GM19438 (cell line): Measurements from ENCODE around the gene ANTXRL.
"Not testable (repeated sequence)": the region's sequence is repeated elsewhere in the genome, so short reads cannot be mapped to it uniquely, and the experiment has no call there.

ENCODE experiments used
- ATAC-seq: cut with Tn5 transposase; IDR thresholded peaks from one replicate; pipeline ENCODE4 v1.9.1; 2021; ENCODE audit warnings: low read depth; ENCODE audit not compliant: unreplicated experiment

Gene ANTXRL

DNA sequence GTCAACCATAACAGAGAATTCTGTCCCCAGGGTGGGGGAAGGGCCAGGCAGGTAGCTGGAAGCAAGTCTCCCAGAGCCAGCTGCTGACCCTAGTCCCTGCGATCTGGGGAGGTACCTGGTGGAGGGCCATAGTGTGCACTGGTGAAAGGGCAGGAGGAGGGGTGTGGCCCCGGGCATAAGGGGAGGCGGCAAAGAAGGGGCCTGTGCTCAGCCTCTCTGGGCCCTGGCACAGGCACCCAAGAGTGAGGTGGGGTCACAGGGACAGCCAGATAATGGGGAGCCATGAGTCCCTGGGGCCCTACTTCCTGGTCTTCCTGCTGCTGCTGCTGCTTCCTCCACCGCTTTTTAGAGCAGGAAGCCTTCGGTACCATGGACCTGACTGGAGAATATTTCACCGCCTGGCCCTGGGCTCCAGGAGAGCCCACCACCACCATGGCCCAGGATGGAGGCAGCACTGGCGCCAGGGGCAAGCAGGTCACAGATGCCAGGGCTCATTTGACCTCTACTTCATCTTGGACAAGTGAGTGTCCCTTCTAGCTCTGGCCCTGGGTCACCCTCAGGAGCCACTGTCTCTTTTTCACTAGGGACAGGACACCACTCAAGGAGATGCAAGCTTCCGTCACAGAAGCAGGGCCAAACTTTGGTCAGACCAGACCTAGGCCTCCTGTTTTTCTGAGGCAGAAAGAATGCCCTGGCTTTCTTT lies at the start of gene ANTXRL:
ANTXRL (plus strand) TSS at position 7 of the 703 bp plus-strand sequence; CDS start at position 273, 266 bp downstream.
- no peak for ATAC-seq

DNA sequence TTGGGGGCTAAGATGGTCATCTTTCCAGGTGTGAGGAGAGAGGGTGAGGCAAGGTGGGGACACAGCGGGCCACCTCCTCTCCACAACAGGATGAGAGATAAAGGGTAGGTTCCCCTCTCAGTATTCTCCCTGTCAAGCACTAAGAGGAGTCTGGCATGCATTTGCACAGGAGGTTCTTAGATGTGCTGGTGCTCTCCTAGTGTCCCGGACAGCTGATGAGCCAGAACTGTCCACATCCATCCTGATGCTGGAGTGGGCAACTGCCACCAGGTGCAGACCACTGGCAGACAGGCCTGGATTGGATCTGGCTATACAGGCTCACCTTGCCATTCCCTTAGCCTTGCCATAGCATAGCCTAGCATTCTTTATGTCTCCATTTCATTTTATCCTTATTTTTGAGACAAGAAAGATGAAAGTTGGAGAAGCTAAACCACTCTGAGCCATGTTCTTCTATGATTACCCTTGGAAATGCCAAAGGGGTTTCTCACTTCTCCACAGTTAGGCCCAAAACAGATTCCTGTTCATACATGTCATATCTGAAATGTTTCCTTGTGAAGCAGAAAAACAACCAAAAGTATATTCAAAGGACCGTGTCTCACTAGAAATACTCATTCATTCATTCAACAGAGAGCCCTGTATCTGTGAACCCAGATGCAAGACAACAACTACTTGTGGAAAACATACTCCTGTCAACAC lies 48.8 kb upstream of the ANTXRL start:
- ATAC-seq = no peak

DNA sequence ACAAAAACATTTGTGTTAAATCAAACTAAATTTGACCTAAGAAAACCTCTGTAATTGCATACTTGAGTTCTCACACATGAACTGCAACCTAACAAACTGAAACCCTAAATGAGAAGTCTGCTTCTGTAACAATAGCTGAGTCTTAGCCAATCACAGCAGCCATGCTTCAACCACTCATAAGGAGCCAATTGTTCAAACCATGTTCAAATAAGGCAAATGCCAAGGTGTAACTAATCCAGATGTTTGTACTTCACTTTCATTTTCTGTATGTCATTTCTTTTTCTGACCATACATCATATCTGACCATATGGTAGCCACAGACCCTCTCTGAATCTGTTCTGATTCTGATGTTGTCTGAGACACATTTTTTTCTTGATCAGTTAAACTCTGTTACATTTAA lies 47.5 kb upstream of the ANTXRL start:
- ATAC-seq = no peak

DNA sequence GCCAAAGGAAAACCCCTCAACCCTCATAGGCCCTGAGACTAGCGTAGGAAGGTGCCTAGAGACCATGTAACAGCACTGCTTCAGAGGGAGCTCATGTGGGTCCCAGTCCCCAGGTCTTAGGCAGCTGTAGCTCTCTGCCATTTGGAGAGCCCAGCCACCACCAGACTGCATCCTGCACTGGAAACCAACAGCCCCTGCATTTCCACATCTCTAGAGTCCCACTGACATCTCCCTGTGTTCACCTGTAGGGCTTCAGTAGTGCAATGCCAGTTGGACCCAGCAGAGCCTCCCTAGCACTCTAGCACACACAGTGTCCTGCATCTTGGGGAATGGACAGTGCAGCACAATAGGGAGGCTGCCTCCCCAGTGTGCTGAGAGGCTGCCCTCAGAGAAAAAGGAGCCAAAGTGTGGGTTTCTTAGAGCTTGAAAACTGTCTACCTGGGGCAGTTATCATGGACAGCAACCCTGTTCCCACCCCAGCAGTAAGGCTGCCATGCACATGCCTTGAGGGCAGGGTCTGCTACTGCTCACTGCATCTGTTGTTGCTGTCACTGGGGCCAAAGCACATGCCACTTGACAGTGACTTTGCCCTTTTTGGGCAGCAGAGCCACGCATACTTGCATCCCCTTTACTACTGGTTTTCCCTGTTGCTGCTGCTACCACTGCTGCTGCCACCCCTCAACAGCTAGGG lies 46.7 kb upstream of the ANTXRL start:
- ATAC-seq = no peak

GRCh38 chr10:46240684-46241565 lies 45.9 kb upstream of the ANTXRL start:
- ATAC-seq = no peak

DNA sequence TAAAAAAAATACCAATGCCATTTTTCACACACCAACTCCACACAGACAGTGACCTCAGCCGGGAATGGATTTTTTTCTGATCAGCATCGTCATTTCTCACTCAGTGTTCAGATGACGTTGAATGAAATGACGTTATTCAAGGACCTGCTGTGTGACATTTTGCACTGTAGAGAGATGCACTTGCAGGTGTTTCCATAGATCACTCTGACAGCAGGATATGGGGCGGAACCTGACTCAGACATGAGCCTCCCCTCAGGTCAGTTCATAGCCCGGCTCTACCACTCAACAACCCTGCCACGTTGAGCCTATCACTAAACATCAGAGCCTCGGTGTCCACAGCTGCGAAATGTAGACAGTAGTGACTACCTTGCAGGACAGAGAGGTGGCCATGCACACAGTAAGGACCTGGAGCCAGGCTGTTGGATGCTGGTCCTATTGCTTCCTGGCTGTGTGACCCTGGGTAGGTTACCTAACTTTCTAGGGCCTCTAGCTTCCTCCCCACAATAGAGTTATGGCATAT lies 41.4 kb upstream of the ANTXRL start:
- ATAC-seq = no peak

GRCh38 chr10:46246400-46247180 lies 40.2 kb upstream of the ANTXRL start:
- not testable (repeated sequence) for ATAC-seq

DNA sequence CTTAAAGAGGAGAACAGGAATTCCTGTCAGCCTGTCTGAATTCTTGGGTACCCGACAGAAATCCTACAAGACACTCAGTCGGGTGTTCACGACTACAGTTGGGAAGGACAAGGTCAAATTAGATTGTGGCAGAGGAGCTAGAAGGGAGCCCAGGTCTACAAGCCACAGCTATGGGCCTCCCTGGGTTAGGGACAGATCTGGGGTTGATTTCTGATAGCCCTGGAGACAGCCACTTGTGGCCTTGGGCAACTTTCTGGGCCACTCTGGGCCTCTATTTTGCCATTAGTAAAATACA lies 39.7 kb upstream of the ANTXRL start:
- ATAC-seq = no peak

- ATAC-seq = no peak
Observed at GRCh38 chr10:46247808-46248569, 38.8 kb upstream of the ANTXRL start.

DNA sequence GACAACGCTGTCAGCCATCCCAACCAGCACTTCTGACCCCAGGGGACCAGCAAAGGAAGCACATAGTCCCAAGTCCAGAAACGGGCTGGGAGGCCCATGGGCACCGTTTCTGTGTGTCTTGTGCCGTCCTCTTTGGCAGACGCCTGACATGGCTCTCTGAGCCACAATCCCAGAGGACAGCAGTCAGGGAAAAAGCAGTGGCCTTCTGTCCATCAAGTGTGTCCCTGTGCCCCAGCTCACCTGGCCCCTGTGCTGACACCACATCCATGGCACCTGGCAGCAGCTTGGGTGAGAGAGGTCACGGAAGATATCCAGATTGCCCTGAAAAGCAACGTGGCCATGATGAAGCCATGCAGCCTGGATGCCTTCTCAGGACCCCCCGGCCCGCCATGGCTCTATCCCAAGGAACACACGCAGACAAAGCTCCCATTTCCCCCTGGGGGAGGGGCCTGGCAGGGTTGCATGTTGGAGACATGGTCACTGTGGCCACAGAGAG lies 38.1 kb upstream of the ANTXRL start:
- ATAC-seq = no peak

DNA sequence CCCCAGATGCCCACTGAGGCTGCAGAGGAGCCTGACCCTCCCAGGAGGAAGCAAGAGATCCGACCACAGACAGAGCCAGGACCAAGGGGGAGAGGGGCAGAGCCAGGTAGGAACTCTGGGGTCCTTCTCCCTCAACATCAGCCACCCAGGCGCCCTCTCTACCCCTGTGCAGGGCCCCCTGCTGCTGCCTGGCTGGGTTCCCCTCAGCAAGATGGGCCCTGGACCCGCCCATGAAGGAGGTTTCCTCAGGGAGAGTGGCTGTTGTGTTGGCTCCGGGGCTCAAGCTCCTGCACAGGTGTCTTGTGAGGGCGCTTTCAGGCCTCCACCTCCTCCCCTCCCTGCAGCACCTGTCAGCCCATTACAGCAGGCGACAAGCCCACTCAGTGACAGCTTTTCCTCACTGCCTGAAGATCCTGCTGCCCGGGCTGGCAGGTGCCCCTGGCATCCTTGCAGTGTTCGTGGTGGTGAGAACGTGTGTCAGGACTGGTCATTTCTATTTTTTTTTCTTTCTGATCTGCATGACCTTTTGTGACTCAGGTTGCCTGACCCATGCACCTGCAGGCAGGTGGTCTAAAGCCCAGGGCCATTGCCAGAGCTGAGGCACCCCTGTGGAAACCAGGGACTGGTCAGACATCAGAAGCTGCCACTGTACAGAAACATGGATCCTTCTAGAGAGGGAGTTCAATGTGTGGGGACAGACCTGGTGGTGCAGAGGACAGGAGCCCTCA lies 37.0 kb upstream of the ANTXRL start:
- not testable (repeated sequence) for ATAC-seq

- ATAC-seq = no peak
Observed at GRCh38 chr10:46250481-46250880, 36.3 kb upstream of the ANTXRL start.

DNA sequence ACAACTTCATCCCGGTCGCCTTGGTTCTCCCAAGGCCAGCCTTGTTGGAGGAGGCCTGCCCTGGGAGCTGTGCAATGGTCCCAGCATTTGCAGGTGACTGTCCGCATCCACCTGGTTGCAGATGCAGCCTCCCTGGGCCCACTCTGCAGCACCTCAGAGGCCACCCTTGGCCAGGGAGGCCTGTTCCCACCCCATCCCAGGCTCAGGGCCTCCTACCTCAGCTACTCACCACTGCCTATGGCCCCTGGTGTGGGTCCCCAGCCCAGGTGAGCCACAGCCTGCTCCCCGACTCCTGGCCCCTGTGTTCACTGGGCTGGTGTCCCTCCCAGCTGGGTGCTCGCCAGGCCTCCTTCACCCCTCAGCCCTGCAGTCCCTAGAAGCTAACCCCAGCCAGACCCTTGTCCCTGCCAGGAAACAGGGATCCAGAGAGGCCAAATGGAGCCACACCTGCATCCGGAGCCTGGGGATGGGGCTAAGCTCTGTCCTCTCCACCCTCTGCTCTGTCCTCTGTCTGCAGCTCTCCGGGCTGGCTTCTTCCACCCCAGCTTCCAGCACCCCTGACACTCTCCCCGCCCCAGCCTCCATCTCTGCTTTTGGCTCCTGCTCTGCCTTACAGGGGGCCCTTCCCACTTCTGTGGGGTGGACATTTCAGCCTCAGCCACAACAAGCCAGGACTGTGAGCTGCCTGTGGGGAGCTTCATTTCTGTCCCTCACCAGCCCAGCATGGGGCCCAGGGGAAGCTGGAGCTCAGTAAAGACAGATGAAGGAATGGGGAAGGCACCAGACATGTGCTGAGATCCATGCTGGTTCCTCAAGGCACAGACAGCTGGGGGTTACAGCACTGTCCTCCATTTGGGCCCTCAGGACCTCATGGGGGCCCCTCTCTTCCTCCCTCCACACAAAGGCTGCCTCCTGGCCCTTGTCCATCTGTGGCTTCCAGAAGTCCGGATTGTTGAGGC lies 35.6 kb upstream of the ANTXRL start:
- ATAC-seq = no peak

DNA sequence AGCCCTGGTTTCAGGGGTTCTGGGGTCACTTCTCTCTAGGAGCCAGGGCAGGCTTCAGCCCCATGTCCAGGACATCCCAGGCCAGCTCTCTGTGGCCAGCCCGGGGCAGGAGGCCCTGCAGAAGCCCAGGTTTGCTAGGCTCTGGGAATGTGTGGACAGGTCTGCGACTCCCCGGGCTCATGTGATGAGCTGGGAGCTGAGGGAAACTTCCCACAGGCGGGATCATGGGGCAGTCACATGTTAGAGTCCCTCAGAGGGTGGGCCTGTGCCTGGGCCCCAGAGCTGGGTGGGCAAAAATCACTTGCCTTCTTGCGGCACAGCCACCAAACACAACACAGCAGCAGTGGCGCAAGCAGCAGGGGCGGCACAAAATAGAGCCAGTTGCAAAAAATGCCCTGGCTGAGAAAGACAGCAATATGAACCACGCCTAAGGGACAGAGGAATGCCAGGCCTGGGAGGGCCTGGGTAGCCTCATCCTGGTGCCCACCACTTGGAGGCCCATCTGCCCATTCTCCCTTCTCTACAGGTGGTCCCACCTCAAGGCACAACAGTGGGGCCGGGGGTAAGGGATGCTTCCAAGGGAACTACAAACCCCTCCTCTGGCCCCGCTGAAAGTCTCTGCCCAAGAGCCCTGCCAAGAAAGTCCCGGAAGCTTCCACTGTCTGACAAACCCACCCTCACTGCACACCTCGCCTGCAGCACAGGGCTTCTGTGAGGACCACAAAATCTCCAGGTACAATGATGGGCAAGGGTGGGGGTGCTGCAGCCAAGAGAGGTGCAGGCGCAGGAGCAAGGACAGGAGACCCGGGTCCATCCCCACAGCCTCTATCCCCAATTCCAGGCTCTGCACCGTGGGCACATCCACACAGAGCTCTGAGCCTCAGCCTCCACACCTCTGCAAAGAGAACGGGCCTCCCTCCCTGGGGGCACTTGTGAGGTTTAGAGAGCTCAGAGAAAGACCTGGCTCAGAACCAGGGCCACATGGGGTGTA lies 34.6 kb upstream of the ANTXRL start:
- ATAC-seq = no peak

GRCh38 chr10:46253076-46254006 lies 33.5 kb upstream of the ANTXRL start:
- ATAC-seq = no peak
